ENCODE measurements around the gene CAST. TPM values are rescaled to one million over a fixed set of nuclear protein-coding genes. Genes with fewer than 3 reads are reported as not detected.

The CAST gene
- total RNA-seq, 1 experiment from 2014 or later = 52.3 TPM

GRCh38 chr5:96649681-96650540 is 12.3 kb upstream of the CAST start:
- no peak overlapping the region for H3K27ac Mint-ChIP-seq
- H3K23me2 ChIP-seq (ENCODE audit: insufficient read length, low read depth, low read length, poor library complexity, severe bottlenecking) = no peaks in the 10 kb centered on the region
- H3K27me3 ChIP-seq (ENCODE audit: insufficient read depth, low read length) = no peaks in the 10 kb centered on the region
- no CpG with 5 or more reads among the region's 5 CpGs for WGBS (ENCODE audit: extremely low coverage, insufficient read length, low lambda C conversion rate)
- H3K4me1 ChIP-seq (ENCODE audit: insufficient read depth, low read length) = no peaks in the 10 kb centered on the region; the same call in 1 of the 2 replicates
- no peak overlapping the region for H2BK5ac ChIP-seq (ENCODE audit: insufficient read length, low read length)
- no peak overlapping the region for H3K27ac ChIP-seq (ENCODE audit: insufficient read length, low read depth, low read length)
- TF ChIP-seq CTCF (conservative IDR thresholded peaks at IDR 0.05) = no peak
- H3K27me3 Mint-ChIP-seq (ENCODE audit: low read depth) = no peaks in the 10 kb centered on the region
- H3K23ac ChIP-seq (ENCODE audit: insufficient read length, low read depth, low read length) = no peak overlapping the region
- no peak overlapping the region for H3K4ac ChIP-seq (ENCODE audit: low read depth, low read length)
- H2AFZ ChIP-seq (ENCODE audit: low read length) = no peak overlapping the region
- no peak overlapping the region for H3K14ac ChIP-seq (ENCODE audit: insufficient read depth, low read length)
- no peak overlapping the region for H4K91ac ChIP-seq (ENCODE audit: insufficient read length, low read depth, low read length)
- no peaks in the 10 kb centered on the region for H3K36me3 Mint-ChIP-seq (ENCODE audit: insufficient read depth in 1 of 3, low read depth in 3 of 3)
- no peak overlapping the region for H2AK5ac ChIP-seq (ENCODE audit: insufficient read length, low read length)
- H2BK15ac ChIP-seq (ENCODE audit: low read depth, low read length) = no peak overlapping the region
- H2BK20ac ChIP-seq (ENCODE audit: low read depth, low read length, poor library complexity, severe bottlenecking) = peak overlapping the region; percentile 83
- no peak overlapping the region for H3T11ph ChIP-seq (ENCODE audit: low read length)
- H4K8ac ChIP-seq (replicated peaks; ENCODE audit: insufficient read length, low read depth, low read length) = no peak overlapping the region
- H3K9me3 Mint-ChIP-seq = no peaks in the 10 kb centered on the region
- no peak for DNase-seq
- no peak overlapping the region for H3K4me3 Mint-ChIP-seq
- no peak overlapping the region for H4K5ac ChIP-seq (ENCODE audit: insufficient read length, low read depth, low read length)
- H3K79me2 ChIP-seq (ENCODE audit: insufficient read depth, low read length) = no peaks in the 10 kb centered on the region
- H3K9me3 ChIP-seq (ENCODE audit: control insufficient read depth, low read depth, low read length) = no peaks in the 10 kb centered on the region
- no peak overlapping the region for H3K18ac ChIP-seq (ENCODE audit: insufficient read length, low read depth, low read length)
- no peak overlapping the region for H3K9ac ChIP-seq (ENCODE audit: extremely low read depth, insufficient read length, low read length)
- no peak overlapping the region for H2BK12ac ChIP-seq (ENCODE audit: insufficient read length, low read depth, low read length)
- H4K20me1 ChIP-seq (ENCODE audit: control insufficient read depth, insufficient read depth, insufficient read length) = no peaks in the 10 kb centered on the region
- H3K56ac ChIP-seq (ENCODE audit: insufficient read length, low read depth, low read length) = no peak overlapping the region
- peaks cover 26 to 29% of the 10 kb centered on the region in 2 experiments for H3K4me1 Mint-ChIP-seq
- H2BK120ac ChIP-seq (ENCODE audit: low read depth, low read length, poor library complexity, severe bottlenecking) = no peak overlapping the region
- no peak overlapping the region for H3K4me2 ChIP-seq (ENCODE audit: insufficient read depth, insufficient read length, low read length)
- H3K79me1 ChIP-seq (ENCODE audit: insufficient read depth, low read depth, low read length, poor library complexity, severe bottlenecking) = no peaks in the 10 kb centered on the region

Measured in H9 (cell line).